Psoas muscle (tissue), 8 donors: ENCODE data around the gene KBTBD2. TPM values are rescaled to one million over a fixed set of nuclear protein-coding genes. Genes with fewer than 3 reads are reported as not detected.
"Not testable (repeated sequence)": the region's sequence is repeated elsewhere in the genome, so short reads cannot be mapped to it uniquely, and the experiment has no call there.

Experiments
- ATAC-seq, 4 donors: fragments of 200-7000 bp; cut with Tn5 transposase; one replicate each; pipeline ENCODE4 v1.9.1; 2020; ENCODE audit warnings: moderate library complexity in 3 of 4, mild to moderate bottlenecking in 2 of 4
- DNase-seq, 2 donors: peaks; one replicate each; pipeline ENCODE4 v3.0.0-alpha.2; 2020
- H3K27ac ChIP-seq: fragments of 200-600 bp; one replicate; pipeline ENCODE4 v1.8.0; 2022
- H3K27me3 ChIP-seq, 3 donors: fragments of 200-600 bp in 1 of 3; one replicate each; pipeline versions ENCODE4 v1.6.1 to v1.8.0; 2013 to 2022; ENCODE audit warnings: low read length in 2 of 3, mild to moderate bottlenecking in 2 of 3, moderate library complexity in 1 of 3; ENCODE audit not compliant: insufficient read depth in 3 of 3
- H3K36me3 ChIP-seq, 2 donors: fragments of 200-600 bp in 1 of 2; one replicate each; pipeline versions ENCODE4 v1.6.1 to v1.8.0; 2013 to 2022; ENCODE audit warnings: low read depth in 1 of 2, mild to moderate bottlenecking in 1 of 2, moderate library complexity in 1 of 2; ENCODE audit not compliant: insufficient read depth in 1 of 2
- H3K4me1 ChIP-seq: fragments of 200-600 bp; one replicate; pipeline ENCODE4 v1.8.0; 2022
- H3K4me3 ChIP-seq: fragments of 200-600 bp; one replicate; pipeline ENCODE4 v1.8.0; 2022; ENCODE audit warnings: mild to moderate bottlenecking
- H3K9me3 ChIP-seq: fragments of 200-600 bp; one replicate; pipeline ENCODE4 v1.8.0; 2022
- WGBS, 3 donors: extraction: QIAGEN DNeasy Blood & Tissue Kit; methylation state at CpG; one replicate each; pipeline versions ENCODE4 v1.1.6 to v1.1.7; 2013; 5-methylcytosine and 5-hydroxymethylcytosine counted together
- intact Hi-C, 2 donors: fragments of 100-400 bp; cut with DNase I; formaldehyde crosslinking; loops; one replicate each; pipeline versions ENCODE4 v1.11.0 to v1.14.2; 2022
- polyA plus RNA-seq, 3 donors: library from polyadenylated mRNA; stranded (reverse); fragments of 200-250 nt; gene quantifications; one replicate each; pipeline ENCODE4 v1.2.3, GENCODE V29; 2013
- total RNA-seq, 4 donors: library from RNA; stranded (reverse); fragmentation: NEBNext Ultra II Directional in 2 of 4; extraction: Animal tissue kit (Norgen Biotek cat#: 25700) in 2 of 4; gene quantifications; one replicate each; pipeline versions ENCODE4 v1.2.1 to v1.2.4, GENCODE V29; 2021 to 2023
- TF ChIP-seq, protein P1 (sequence below): fragments of 200-600 bp; IDR thresholded peaks from one replicate; pipeline ENCODE4 v1.8.0; 2022; ENCODE audit warnings: antibody characterized with exemption
- donor health status: healthy with polysubstance abuse.
- donor health status: DM: no; HTN: no; CAD: no; lungs with moderate emphysema.
- donor health status: Bipolar disorder and iron deficiency.
- donor health status: healthy.
- donor health status: DM: yes; HTN: yes; CAD: no.
- donor health status: DM: no; HTN: no; CAD: no.
- donor health status: DM: no; HTN: no; CAD: no.
- donor health status: DM: yes; HTN: yes; CAD: no.

The KBTBD2 gene
- total and polyA plus RNA-seq, 7 donors: 25.6 to 69.6 (median 32.4) TPM

DNA sequence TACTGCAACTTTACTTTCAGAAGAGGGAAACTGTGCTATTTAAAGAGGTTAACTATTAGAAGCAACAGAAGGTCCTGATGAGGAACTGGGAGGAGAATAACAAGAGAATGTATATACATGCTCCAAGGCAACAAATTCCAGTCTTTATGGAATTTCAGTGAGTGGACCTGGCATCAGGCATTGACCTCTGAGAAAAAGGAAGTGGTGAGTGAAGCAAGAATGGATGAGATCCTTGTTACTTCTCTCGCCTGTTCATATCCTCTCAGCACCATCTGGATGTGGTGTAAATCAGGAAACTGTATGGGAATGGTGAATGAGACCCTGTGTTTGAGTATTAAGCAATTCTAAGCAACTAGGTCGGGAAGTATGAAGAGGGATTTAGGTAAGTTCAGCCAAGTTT is 30.3 kb upstream of the KBTBD2 start:
- H3K27me3 ChIP-seq: no peaks in the 10 kb centered on the region
- peaks cover 7 to 86% of the 10 kb centered on the region in 2 donors for H3K36me3 ChIP-seq
- H3K4me1 ChIP-seq: no peaks in the 10 kb centered on the region
- no peak overlapping the region for H3K27ac ChIP-seq
- no peak for ATAC-seq
- no peak overlapping the region for H3K4me3 ChIP-seq
- intact Hi-C loops: no loop called here
- TF ChIP-seq, protein P1, sequence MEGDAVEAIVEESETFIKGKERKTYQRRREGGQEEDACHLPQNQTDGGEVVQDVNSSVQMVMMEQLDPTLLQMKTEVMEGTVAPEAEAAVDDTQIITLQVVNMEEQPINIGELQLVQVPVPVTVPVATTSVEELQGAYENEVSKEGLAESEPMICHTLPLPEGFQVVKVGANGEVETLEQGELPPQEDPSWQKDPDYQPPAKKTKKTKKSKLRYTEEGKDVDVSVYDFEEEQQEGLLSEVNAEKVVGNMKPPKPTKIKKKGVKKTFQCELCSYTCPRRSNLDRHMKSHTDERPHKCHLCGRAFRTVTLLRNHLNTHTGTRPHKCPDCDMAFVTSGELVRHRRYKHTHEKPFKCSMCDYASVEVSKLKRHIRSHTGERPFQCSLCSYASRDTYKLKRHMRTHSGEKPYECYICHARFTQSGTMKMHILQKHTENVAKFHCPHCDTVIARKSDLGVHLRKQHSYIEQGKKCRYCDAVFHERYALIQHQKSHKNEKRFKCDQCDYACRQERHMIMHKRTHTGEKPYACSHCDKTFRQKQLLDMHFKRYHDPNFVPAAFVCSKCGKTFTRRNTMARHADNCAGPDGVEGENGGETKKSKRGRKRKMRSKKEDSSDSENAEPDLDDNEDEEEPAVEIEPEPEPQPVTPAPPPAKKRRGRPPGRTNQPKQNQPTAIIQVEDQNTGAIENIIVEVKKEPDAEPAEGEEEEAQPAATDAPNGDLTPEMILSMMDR: no peak
- 85 to 88% (median 86%) methylated on average over 2 of the region's 2 CpGs for WGBS, 3 donors
- no peak for DNase-seq
- no peaks in the 10 kb centered on the region for H3K9me3 ChIP-seq

DNA sequence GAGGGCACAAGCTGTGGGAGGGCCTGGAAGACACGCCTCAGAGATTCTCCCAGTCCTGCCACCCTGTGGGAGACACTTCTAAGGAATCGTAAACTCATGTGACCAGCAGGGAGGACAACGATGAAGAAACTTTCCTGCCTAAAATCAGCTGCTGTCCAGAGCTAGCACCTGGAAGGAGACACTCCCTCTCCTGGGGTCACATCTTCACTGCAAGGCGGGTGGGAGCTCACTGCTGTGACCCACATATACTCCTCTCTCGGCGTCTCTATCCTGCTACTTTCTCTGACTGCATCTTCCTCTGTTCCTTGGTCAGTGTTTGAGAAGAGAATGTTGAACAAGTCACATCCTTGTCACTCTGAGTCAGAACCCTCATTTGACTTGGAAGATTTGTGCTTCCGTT is 25.4 kb upstream of the KBTBD2 start:
- DNase-seq, H3K27ac ChIP-seq, H3K4me3 ChIP-seq, intact Hi-C loops, H3K9me3 ChIP-seq, ATAC-seq, H3K4me1 ChIP-seq, H3K27me3 ChIP-seq: not testable (repeated sequence)
- WGBS, 3 donors: 78 to 87% (median 86%) methylated on average over 3 to 6 of the region's 7 CpGs
- peaks cover 9 to 80% of the 10 kb centered on the region in 2 donors for H3K36me3 ChIP-seq

DNA sequence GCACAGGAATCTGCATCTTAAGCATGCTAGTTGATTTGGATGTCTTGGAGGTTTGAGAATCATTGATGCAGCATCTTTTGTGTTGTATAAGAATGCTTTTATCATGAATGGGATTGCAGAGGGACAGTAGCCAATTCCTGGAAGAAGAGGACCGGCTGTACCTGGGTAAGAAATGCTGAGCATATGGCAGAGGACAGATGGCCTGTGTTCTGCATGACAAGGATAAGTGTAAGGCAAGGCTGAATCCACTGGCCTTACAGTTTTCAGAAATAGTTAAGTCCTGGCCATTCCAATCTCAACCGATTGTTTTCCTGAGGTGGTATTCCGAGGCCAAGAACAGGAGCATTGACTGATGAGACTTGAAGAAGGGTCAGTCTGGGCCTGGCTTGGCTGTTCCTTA is 24.4 kb upstream of the KBTBD2 start:
- DNase-seq (no peak), ATAC-seq (no peak)
- WGBS, 3 donors: 86 to 92% (median 90%) methylated on average over 3 of the region's 3 CpGs
- H3K36me3 ChIP-seq: peaks cover 9 to 70% of the 10 kb centered on the region in 2 donors
- no peaks in the 10 kb centered on the region for H3K27me3 ChIP-seq
- intact Hi-C loops: no loop called here
- H3K4me1 ChIP-seq: no peaks in the 10 kb centered on the region
- H3K4me3 ChIP-seq: no peak overlapping the region
- H3K9me3 ChIP-seq: no peaks in the 10 kb centered on the region
- H3K27ac ChIP-seq: no peak overlapping the region
- TF ChIP-seq, protein P1: no peak

DNA sequence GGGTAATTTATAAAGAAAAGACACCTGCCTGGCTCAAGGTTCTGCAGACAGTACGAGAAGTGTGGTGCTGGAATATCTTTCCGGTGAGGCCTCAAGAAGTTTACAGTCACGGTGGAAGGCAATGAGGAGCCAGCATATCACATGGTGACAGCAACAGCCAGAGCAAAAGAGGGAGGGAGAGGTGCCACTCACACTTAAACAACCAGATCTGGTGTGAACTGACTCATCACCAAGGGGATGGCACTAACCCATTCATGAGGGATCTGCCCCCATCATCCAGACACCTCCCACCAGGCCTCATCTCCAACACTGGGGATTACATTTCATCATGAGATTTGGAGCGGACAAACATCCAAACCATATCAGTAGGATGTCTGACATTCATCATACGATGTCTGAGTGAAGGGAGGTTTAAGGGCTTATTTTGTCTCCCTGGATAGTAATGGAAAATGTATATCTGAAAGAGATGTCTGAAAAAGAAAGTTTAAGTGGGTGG is 23.5 kb upstream of the KBTBD2 start:
- H3K4me1 ChIP-seq: no peaks in the 10 kb centered on the region
- ATAC-seq (peak in 1 of 4 donors; percentile 37), DNase-seq (no peak)
- no peak overlapping the region for H3K27ac ChIP-seq
- H3K36me3 ChIP-seq: peaks cover 9 to 61% of the 10 kb centered on the region in 2 donors
- no peak overlapping the region for H3K4me3 ChIP-seq
- H3K27me3 ChIP-seq: no peaks in the 10 kb centered on the region
- TF ChIP-seq, protein P1: no peak
- 86 to 94% (median 88%) methylated on average over 5 of the region's 5 CpGs for WGBS, 3 donors
- H3K9me3 ChIP-seq: no peaks in the 10 kb centered on the region
- intact Hi-C loops: no loop called here

DNA sequence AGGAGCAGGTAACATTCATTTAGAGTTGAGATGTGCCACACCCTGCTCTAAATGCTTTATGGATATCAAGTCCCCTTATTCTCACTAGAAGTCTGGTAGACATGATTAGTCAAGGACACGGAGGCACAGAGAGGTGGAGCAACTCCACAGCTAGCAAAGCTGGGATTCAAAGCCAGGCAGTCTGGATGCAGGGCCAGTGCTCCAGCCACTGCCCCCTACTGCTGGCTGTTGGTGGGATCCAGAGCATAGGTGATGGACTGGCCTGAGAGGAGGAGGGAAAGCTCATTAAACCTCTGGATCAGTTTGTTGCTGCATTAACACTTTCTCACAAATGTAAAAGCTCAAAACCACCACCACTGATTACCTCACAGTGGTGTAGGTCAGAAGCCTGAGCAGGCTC is 22.6 kb upstream of the KBTBD2 start:
- TF ChIP-seq, protein P1: no peak
- H3K4me3 ChIP-seq: no peak overlapping the region
- 61 to 92% (median 86%) methylated on average over 1 of the region's 1 CpG for WGBS, 3 donors
- intact Hi-C loops: no loop called here
- DNase-seq (no peak), ATAC-seq (peak in 1 of 4 donors; percentile 50)
- H3K27ac ChIP-seq: no peak overlapping the region
- H3K36me3 ChIP-seq: peaks cover 9 to 52% of the 10 kb centered on the region in 2 donors
- no peaks in the 10 kb centered on the region for H3K4me1 ChIP-seq
- H3K9me3 ChIP-seq: no peaks in the 10 kb centered on the region
- H3K27me3 ChIP-seq: no peaks in the 10 kb centered on the region
